Measurements from ENCODE around the gene FAM163A. TPM values are rescaled to one million over a fixed set of nuclear protein-coding genes. Genes with fewer than 3 reads are reported as not detected.

Gene FAM163A
- total RNA-seq, 1 donor from 2014 or later, result 10.2 TPM

DNA sequence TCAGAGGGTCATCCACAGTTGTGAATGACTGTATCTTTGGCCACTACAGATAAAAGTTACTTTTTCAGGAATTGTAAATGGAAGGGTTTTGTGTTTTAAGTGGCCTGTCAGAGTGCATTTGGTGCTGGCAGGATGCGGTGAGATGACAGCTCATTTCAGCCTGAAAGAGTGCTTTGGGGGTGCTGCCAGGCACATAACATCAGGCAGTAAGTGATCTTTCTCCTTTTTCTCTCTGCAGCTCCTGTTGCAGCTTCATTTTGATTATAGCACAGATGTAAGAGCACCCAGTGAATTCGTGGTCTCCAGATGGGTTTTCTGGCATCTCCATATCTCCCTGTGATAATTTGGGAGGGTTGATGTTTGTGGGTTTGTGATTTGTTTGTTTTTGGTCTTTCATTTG, 14.8 kb upstream of the FAM163A start:
- Mint-ChIP-seq H3K36me3 (no peaks in the 10 kb centered on the region), H3K9me3 (no peaks in the 10 kb centered on the region), H3K27ac (no peak overlapping the region), H3K27me3 (ENCODE audit: low read depth) (peaks cover 20% of the 10 kb centered on the region), H3K4me1 (no peaks in the 10 kb centered on the region), H3K4me3 (no peak overlapping the region)
- TF ChIP-seq, protein P1, sequence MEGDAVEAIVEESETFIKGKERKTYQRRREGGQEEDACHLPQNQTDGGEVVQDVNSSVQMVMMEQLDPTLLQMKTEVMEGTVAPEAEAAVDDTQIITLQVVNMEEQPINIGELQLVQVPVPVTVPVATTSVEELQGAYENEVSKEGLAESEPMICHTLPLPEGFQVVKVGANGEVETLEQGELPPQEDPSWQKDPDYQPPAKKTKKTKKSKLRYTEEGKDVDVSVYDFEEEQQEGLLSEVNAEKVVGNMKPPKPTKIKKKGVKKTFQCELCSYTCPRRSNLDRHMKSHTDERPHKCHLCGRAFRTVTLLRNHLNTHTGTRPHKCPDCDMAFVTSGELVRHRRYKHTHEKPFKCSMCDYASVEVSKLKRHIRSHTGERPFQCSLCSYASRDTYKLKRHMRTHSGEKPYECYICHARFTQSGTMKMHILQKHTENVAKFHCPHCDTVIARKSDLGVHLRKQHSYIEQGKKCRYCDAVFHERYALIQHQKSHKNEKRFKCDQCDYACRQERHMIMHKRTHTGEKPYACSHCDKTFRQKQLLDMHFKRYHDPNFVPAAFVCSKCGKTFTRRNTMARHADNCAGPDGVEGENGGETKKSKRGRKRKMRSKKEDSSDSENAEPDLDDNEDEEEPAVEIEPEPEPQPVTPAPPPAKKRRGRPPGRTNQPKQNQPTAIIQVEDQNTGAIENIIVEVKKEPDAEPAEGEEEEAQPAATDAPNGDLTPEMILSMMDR (IDR thresholded peaks at IDR 0.05; ENCODE audit: unreplicated experiment), result no peak
- DNase-seq (ENCODE audit: low spot score in 2 of 2, unreplicated experiment in 2 of 2), result no peak

GRCh38 chr1:179729881-179730280, 13.2 kb upstream of the FAM163A start:
- H3K36me3 Mint-ChIP-seq, result no peaks in the 10 kb centered on the region
- DNase-seq (ENCODE audit: low spot score in 2 of 2, unreplicated experiment in 2 of 2), result no peak
- H3K4me1 Mint-ChIP-seq, result no peaks in the 10 kb centered on the region
- no peak overlapping the region for H3K4me3 Mint-ChIP-seq
- H3K9me3 Mint-ChIP-seq, result no peaks in the 10 kb centered on the region
- TF ChIP-seq, protein P1 (IDR thresholded peaks at IDR 0.05; ENCODE audit: unreplicated experiment), result no peak
- H3K27ac Mint-ChIP-seq, result no peak overlapping the region
- H3K27me3 Mint-ChIP-seq (ENCODE audit: low read depth), result peaks cover 26% of the 10 kb centered on the region

GRCh38 chr1:179731643-179732042, 11.4 kb upstream of the FAM163A start:
- Mint-ChIP-seq H3K27me3 (ENCODE audit: low read depth) (peaks cover 37% of the 10 kb centered on the region), H3K27ac (no peak overlapping the region), H3K36me3 (no peaks in the 10 kb centered on the region), H3K4me3 (no peak overlapping the region), H3K4me1 (no peaks in the 10 kb centered on the region), H3K9me3 (no peaks in the 10 kb centered on the region)
- DNase-seq (ENCODE audit: low spot score in 2 of 2, unreplicated experiment in 2 of 2), result no peak
- TF ChIP-seq, protein P1 (IDR thresholded peaks at IDR 0.05; ENCODE audit: unreplicated experiment), result no peak

- no peak for DNase-seq (ENCODE audit: low spot score in 2 of 2, unreplicated experiment in 2 of 2)
- Mint-ChIP-seq H3K4me1 (peaks cover 36% of the 10 kb centered on the region), H3K36me3 (no peaks in the 10 kb centered on the region), H3K27me3 (ENCODE audit: low read depth) (peaks cover 89% of the 10 kb centered on the region), H3K27ac (peak overlapping the region; percentile 92), H3K4me3 (peak overlapping the region; percentile 72), H3K9me3 (peaks cover 7% of the 10 kb centered on the region)
- TF ChIP-seq, protein P1 (IDR thresholded peaks at IDR 0.05; ENCODE audit: unreplicated experiment), result no peak
These were observed 800 bp upstream of the FAM163A start for GRCh38 chr1:179742291-179742690.

DNA sequence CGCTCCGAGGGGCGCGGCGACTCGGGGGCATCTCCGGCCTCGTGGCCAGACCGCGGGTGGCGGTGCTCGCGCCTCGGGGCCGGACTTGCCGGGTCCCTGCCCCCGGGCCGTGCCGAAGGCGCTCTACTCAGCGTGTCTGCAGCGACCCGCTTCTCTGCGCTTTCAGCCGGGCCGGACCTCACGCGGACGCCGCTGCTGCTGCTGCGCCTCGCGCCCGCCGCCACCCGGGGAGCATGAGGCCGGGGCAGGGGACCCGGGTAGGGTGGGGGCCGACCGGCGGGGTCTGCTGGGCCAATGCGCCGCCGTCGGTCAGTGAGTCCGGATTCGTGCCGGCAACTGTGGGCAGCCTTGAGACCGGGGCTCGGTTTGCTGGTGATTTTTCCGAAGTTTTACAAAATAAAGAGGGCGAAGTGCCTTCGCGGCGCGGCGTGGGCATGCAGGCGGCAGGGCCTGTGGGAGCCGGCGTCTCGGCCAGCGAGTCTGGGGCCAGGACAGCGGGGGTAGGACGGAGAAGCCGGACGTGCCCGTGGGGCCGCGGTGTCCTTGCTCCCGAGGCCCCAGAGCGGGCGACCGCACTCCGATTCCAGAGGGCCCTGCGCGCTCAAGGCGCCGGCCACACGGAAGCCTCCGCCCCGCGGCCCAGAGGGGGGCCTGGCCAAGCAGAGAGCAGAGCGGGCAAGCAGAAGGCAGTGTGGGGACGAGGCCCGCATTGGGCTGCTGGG, 749 bp downstream of the FAM163A start:
- Mint-ChIP-seq H3K4me1 (peaks cover 41% of the 10 kb centered on the region), H3K27ac (no peak overlapping the region), H3K27me3 (ENCODE audit: low read depth) (peaks cover 91% of the 10 kb centered on the region), H3K36me3 (no peaks in the 10 kb centered on the region), H3K4me3 (peak overlapping the region; percentile 70), H3K9me3 (peaks cover 4% of the 10 kb centered on the region)
- peak in 1 of 2 experiments; percentile 52 for DNase-seq (ENCODE audit: low spot score in 2 of 2, unreplicated experiment in 2 of 2)
- TF ChIP-seq, protein P1 (IDR thresholded peaks at IDR 0.05; ENCODE audit: unreplicated experiment), result no peak
